GM12878 (cell line): Measurements from ENCODE around the gene RPS19BP1.

ENCODE experiments used
- CTCF ChIP-seq, 3 experiments: IDR thresholded peaks in 2 of 3; conservative IDR thresholded peaks in 1 of 3; 2 replicates each; pipeline ENCODE4 v1.5.1; 2011; ENCODE audit warnings: low read depth in 3 of 3, low read length in 3 of 3, mild to moderate bottlenecking in 3 of 3, control low read depth in 2 of 3, moderate library complexity in 2 of 3, inconsistent platforms in 1 of 3, mixed read lengths in 1 of 3; ENCODE audit not compliant: control insufficient read depth in 2 of 3, insufficient read depth in 1 of 3; ENCODE audit errors: extremely low read depth in 1 of 3
- EP300 ChIP-seq, 2 experiments: fragments of 150-350 bp in 1 of 2; IDR thresholded peaks; 2 replicates each; pipeline ENCODE4 v1.6.1; 2011 to 2012; ENCODE audit warnings: low read depth in 2 of 2, low read length in 2 of 2, borderline replicate concordance in 1 of 2, improper control_type of control experiment in 1 of 2, inconsistent platforms in 1 of 2; ENCODE audit not compliant: control insufficient read depth in 1 of 2
- POLR2A ChIP-seq: IDR thresholded peaks from 2 replicates; pipeline ENCODE4 v1.6.1; 2011; ENCODE audit warnings: low read depth, mild to moderate bottlenecking, low read length

GRCh38 chr22:39498368-39498767 lies 34.2 kb downstream of the RPS19BP1 start:
- no peak for TF ChIP-seq CTCF (IDR thresholded peaks at IDR 0.05 in 2 of 3, conservative IDR thresholded peaks at IDR 0.05 in 1 of 3; ENCODE audit: control insufficient read depth in 2 of 3, extremely low read depth in 1 of 3, insufficient read depth in 1 of 3, low read depth in 3 of 3, low read length in 3 of 3)
- TF ChIP-seq POLR2A = no peak
- no peak for TF ChIP-seq EP300 (IDR thresholded peaks at IDR 0.05; ENCODE audit: borderline replicate concordance in 1 of 2, control insufficient read depth in 1 of 2, low read depth in 2 of 2, low read length in 2 of 2)
